Naive thymus-derived CD4-positive, alpha-beta T cell (primary cell): Measurements from ENCODE around the gene KCTD1. TPM values are rescaled to one million over a fixed set of nuclear protein-coding genes. Genes with fewer than 3 reads are reported as not detected.

ENCODE experiments used
- ATAC-seq: fragments of 150-1000 bp; cut with Tn5 transposase; 2 replicates; pipeline ENCODE4 v1.10.0; 2021; ENCODE audit warnings: mild to moderate bottlenecking, moderate library complexity
- CTCF ChIA-PET: fragments of 350-600 bp; sonication (Branson Sonifier 250); formaldehyde crosslinking; loops from one replicate; lab custom pipeline; 2021; ENCODE audit warnings: antibody characterized with exemption; lab: Charles Lee
- POLR2A ChIA-PET: fragments of 350-600 bp; sonication (Branson Sonifier 250); formaldehyde crosslinking; loops from one replicate; lab custom pipeline; 2021; ENCODE audit warnings: antibody characterized with exemption, inconsistent platforms; lab: Charles Lee
- DNase-seq, 9 donors: peaks; one replicate each; pipeline versions ENCODE4 v3.0.0 to v3.0.0-alpha.2; 2020 to 2022; ENCODE audit warnings: mixed read lengths in 1 of 9
- H3K27ac ChIP-seq: one replicate; pipeline ENCODE4 v1.7.0; 2013; ENCODE audit warnings: mild to moderate bottlenecking, low read depth, low read length, moderate library complexity
- H3K27me3 ChIP-seq, 2 donors: one replicate each; pipeline ENCODE4 v1.7.0; 2013; ENCODE audit warnings: low read length in 2 of 2, mild to moderate bottlenecking in 2 of 2, moderate library complexity in 2 of 2; ENCODE audit not compliant: control insufficient read depth in 2 of 2, insufficient read depth in 2 of 2
- H3K36me3 ChIP-seq, 3 experiments: 1 replicate in 2 of 3; 2 replicates in 1 of 3; pipeline ENCODE4 v1.7.0; 2013; ENCODE audit warnings: low read length in 3 of 3, mild to moderate bottlenecking in 3 of 3, moderate library complexity in 1 of 3; ENCODE audit not compliant: insufficient read depth in 3 of 3, control insufficient read depth in 2 of 3
- H3K4me1 ChIP-seq, 2 donors: one replicate each; pipeline ENCODE4 v1.7.0; 2013; ENCODE audit warnings: low read length in 2 of 2, mild to moderate bottlenecking in 2 of 2, moderate library complexity in 1 of 2; ENCODE audit not compliant: control insufficient read depth in 2 of 2, insufficient read depth in 2 of 2
- H3K4me3 ChIP-seq: 2 replicates; pipeline ENCODE4 v1.7.0; 2013; ENCODE audit warnings: mild to moderate bottlenecking, low read length
- H3K9me3 ChIP-seq, 3 experiments: 1 replicate in 2 of 3; 2 replicates in 1 of 3; pipeline ENCODE4 v1.7.0; 2013; ENCODE audit warnings: low read length in 3 of 3; ENCODE audit not compliant: control insufficient read depth in 2 of 3
- H3K27ac Mint-ChIP-seq, 9 donors: one replicate each; pipeline ENCODE4 v1.8.0; 2020 to 2022; ENCODE audit warnings: mixed read lengths in 9 of 9, mild to moderate bottlenecking in 8 of 9, moderate library complexity in 5 of 9, inconsistent platforms in 2 of 9
- H3K27me3 Mint-ChIP-seq, 5 donors: one replicate each; pipeline ENCODE4 v1.8.0; 2021 to 2022; ENCODE audit warnings: mixed read lengths in 5 of 5, mild to moderate bottlenecking in 1 of 5
- H3K36me3 Mint-ChIP-seq, 5 donors: one replicate each; pipeline ENCODE4 v1.8.0; 2020 to 2022; ENCODE audit warnings: mixed read lengths in 5 of 5, mild to moderate bottlenecking in 3 of 5, inconsistent platforms in 1 of 5
- H3K4me1 Mint-ChIP-seq, 7 donors: one replicate each; pipeline ENCODE4 v1.8.0; 2020 to 2022; ENCODE audit warnings: mixed read lengths in 7 of 7, mild to moderate bottlenecking in 3 of 7, inconsistent platforms in 1 of 7
- H3K4me3 Mint-ChIP-seq, 10 donors: one replicate each; pipeline ENCODE4 v1.8.0; 2020 to 2022; ENCODE audit warnings: mild to moderate bottlenecking in 10 of 10, mixed read lengths in 10 of 10, moderate library complexity in 6 of 10, inconsistent platforms in 2 of 10
- H3K9me3 Mint-ChIP-seq, 11 donors: one replicate each; pipeline ENCODE4 v1.8.0; 2020 to 2022; ENCODE audit warnings: mixed read lengths in 11 of 11, mild to moderate bottlenecking in 4 of 11, inconsistent platforms in 1 of 11, moderate library complexity in 1 of 11
- intact Hi-C, 2 donors: fragments of 100-400 bp; cut with micrococcal nuclease; formaldehyde crosslinking; loops; one replicate each; pipeline ENCODE4 v1.15.1; 2023
- polyA plus RNA-seq, 2 donors: library from polyadenylated mRNA; unstranded; fragments of 300-500 nt; fragmentation: Illumina TruSeq; gene quantifications; one replicate each; pipeline ENCODE4 v1.2.3, GENCODE V29; 2021
- total RNA-seq, 6 experiments: library from RNA in 5 of 6; stranded (reverse) in 5 of 6; gene quantifications; 1 replicate in 5 of 6; 2 replicates in 1 of 6; pipeline ENCODE4 v1.2.3 and lab custom pipeline; 2021 to 2026

KCTD1 gene
- total and polyA plus RNA-seq, 7 experiments from 2014 or later, result 0.19 to 4.5 (median 2.4) TPM

DNA sequence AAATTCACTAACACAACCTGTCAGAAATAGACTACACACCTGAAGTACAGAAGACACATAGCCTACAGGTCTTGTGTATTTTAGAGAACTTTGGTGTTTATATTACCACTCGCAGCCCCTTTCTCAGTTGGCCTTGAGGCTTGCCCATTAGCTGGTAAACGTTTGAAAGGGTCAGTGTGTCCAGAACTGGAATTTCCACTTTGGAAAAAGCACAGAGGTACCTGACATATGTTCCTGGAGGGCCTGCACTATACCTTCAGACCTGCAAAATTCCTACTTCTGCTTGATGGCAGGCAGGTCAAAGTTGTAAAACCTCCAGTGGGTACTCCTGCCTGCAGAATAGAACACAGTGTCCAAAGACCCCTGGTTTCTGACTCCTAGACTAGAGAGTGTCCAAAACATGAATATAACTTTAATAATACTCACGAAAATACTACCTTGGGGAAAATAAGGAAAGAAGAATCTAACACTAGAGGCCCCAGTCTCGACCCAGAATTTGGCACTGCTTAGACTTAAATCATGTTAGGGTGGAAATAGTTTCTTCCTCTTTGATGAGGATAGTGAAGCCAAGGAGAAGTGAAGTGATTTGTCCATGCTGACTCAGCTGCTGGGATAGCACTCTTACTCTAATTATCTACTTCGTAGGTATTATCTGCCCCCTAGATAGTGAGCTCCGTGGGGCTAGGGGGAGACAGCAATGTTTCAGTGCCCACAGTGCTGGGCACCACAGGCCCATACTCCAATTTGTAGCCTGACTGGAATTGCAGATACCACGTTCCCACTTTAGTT lies 2.8 kb downstream of the KCTD1 start:
- ATAC-seq (no peak), DNase-seq (no peak)
- Histone ChIP-seq H3K36me3 (no peaks in the 10 kb centered on the region), H3K27me3 (no peaks in the 10 kb centered on the region), H3K4me3 (no peak overlapping the region), H3K27ac (no peak overlapping the region), H3K4me1 (no peaks in the 10 kb centered on the region), H3K9me3 (no peaks in the 10 kb centered on the region)
- intact Hi-C loops, result loop anchor here (5.0 to 10.0 kb wide), 5 partner anchors 112 to 453 kb away; partner anchors contain the start of genes SS18 (in 2 of the 2) and TAF4B (in 1 of the 2)
- CTCF ChIA-PET, result interaction anchor here (0.6 kb wide), 1 partner anchor 696 kb away, joined by 3 read pairs; no protein-coding TSS in a partner anchor
- Mint-ChIP-seq H3K27me3 (peaks cover 0 to 17% (median 6%) of the 10 kb centered on the region in 5 donors), H3K9me3 (peaks cover 0 to 5% (median 0%) of the 10 kb centered on the region in 11 donors), H3K4me1 (peaks cover 18 to 56% (median 38%) of the 10 kb centered on the region in 7 donors), H3K36me3 (peaks cover 0 to 5% (median 0%) of the 10 kb centered on the region in 5 donors), H3K4me3 (peak overlapping the region in 7 of 10 donors; percentile 13 to 92 (median 47)), H3K27ac (no peak overlapping the region)
- POLR2A ChIA-PET, result no interaction called here

GRCh38 chr18:26544451-26544850 lies 3.9 kb downstream of the KCTD1 start:
- peaks cover 13 to 54% (median 41%) of the 10 kb centered on the region in 7 donors for H3K4me1 Mint-ChIP-seq
- no peak overlapping the region for H3K4me3 ChIP-seq
- H3K4me1 ChIP-seq, result no peaks in the 10 kb centered on the region
- H3K4me3 Mint-ChIP-seq, result peak overlapping the region in 7 of 10 donors; percentile 25 to 67 (median 33)
- no peak for DNase-seq
- H3K36me3 Mint-ChIP-seq, result peaks cover 0 to 5% (median 0%) of the 10 kb centered on the region in 5 donors
- intact Hi-C loops, result loop anchor here in 1 of 2 donors (10.0 kb wide), 3 partner anchors 160 to 450 kb away; partner anchors contain the start of genes SS18 and TAF4B
- H3K27ac Mint-ChIP-seq, result no peak overlapping the region
- H3K27me3 Mint-ChIP-seq, result peaks cover 0 to 8% (median 0%) of the 10 kb centered on the region in 5 donors
- POLR2A ChIA-PET, result no interaction called here
- ATAC-seq, result no peak
- no peak overlapping the region for H3K27ac ChIP-seq
- H3K9me3 Mint-ChIP-seq, result peaks cover 0 to 5% (median 0%) of the 10 kb centered on the region in 11 donors
- no peaks in the 10 kb centered on the region for H3K9me3 ChIP-seq
- H3K27me3 ChIP-seq, result no peaks in the 10 kb centered on the region
- CTCF ChIA-PET, result no interaction called here
- no peaks in the 10 kb centered on the region for H3K36me3 ChIP-seq

DNA sequence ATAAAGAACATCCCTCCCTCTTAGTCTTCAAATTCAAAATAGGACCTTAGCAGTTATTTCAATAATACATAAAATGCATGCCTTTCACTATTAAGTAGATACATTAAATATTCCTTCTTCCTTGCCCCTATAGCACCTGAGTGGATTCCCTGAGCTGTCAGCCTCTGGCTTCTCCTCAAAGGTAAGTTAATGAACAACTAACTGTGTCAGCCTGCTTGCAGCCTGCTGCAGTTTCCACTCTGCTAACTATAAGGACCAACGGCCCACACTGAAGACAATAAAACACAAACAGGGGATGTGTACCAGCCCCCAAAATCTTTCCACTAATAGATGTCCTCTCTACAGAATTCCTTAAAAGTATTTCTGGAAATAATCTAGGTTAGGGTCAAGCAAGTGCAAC lies 5.0 kb downstream of the KCTD1 start:
- no peak overlapping the region for H3K4me3 ChIP-seq
- ChIA-PET POLR2A (no interaction called here), CTCF (no interaction called here)
- ATAC-seq, result no peak
- Mint-ChIP-seq H3K4me1 (peaks cover 13 to 54% (median 43%) of the 10 kb centered on the region in 7 donors), H3K27ac (no peak overlapping the region), H3K4me3 (peak overlapping the region in 1 of 10 donors; percentile 24), H3K9me3 (peaks cover 0 to 5% (median 0%) of the 10 kb centered on the region in 11 donors), H3K27me3 (peaks cover 0 to 1% (median 0%) of the 10 kb centered on the region in 5 donors), H3K36me3 (peaks cover 0 to 5% (median 0%) of the 10 kb centered on the region in 5 donors)
- no peaks in the 10 kb centered on the region for H3K4me1 ChIP-seq
- no peak for DNase-seq
- H3K36me3 ChIP-seq, result no peaks in the 10 kb centered on the region
- H3K9me3 ChIP-seq, result no peaks in the 10 kb centered on the region
- no peaks in the 10 kb centered on the region for H3K27me3 ChIP-seq
- no peak overlapping the region for H3K27ac ChIP-seq
- intact Hi-C loops, result loop anchor here in 1 of 2 donors (10.0 kb wide), 3 partner anchors 159 to 449 kb away; partner anchors contain the start of genes SS18 and TAF4B

- peaks cover 4 to 39% (median 25%) of the 10 kb centered on the region in 7 donors for H3K4me1 Mint-ChIP-seq
- peaks cover 0 to 5% (median 0%) of the 10 kb centered on the region in 11 donors for H3K9me3 Mint-ChIP-seq
- ChIA-PET POLR2A (no interaction called here), CTCF (no interaction called here)
- H3K9me3 ChIP-seq, result no peaks in the 10 kb centered on the region
- no peaks in the 10 kb centered on the region for H3K36me3 ChIP-seq
- no peak overlapping the region for H3K27ac Mint-ChIP-seq
- no peak overlapping the region for H3K4me3 Mint-ChIP-seq
- intact Hi-C loops, result loop anchor here in 1 of 2 donors (10.0 kb wide), 3 partner anchors 155 to 445 kb away; partner anchors contain the start of genes SS18 and TAF4B
- no peak for DNase-seq
- no peaks in the 10 kb centered on the region for H3K27me3 Mint-ChIP-seq
- no peaks in the 10 kb centered on the region for H3K27me3 ChIP-seq
- H3K36me3 Mint-ChIP-seq, result no peaks in the 10 kb centered on the region
- ATAC-seq, result no peak
- H3K27ac ChIP-seq, result no peak overlapping the region
- H3K4me3 ChIP-seq, result no peak overlapping the region
- no peaks in the 10 kb centered on the region for H3K4me1 ChIP-seq
These were observed 8.2 kb downstream of the KCTD1 start for GRCh38 chr18:26540043-26540628.

DNA sequence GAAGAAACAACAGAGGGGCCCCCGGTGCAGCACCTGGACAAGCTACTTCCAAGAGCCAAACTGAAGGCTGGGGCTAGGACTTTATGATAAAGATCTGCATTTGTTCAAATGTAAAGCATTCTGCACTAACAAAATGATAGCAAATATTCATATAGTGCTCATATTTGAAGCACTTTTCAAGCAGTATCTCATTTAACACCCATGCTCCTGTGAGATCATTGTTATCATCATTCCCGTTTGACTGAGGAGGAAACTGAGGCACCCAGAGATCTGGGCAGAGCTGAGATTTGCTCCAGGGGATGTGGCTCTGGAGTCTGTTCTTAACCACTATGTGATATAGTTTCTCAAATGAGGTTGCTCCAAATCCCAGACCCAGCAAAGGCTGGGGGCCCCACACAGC lies 9.8 kb downstream of the KCTD1 start:
- ChIA-PET CTCF (no interaction called here), POLR2A (no interaction called here)
- DNase-seq, result no peak
- H3K4me3 ChIP-seq, result no peak overlapping the region
- intact Hi-C loops, result no loop called here
- Mint-ChIP-seq H3K4me1 (peaks cover 0 to 23% (median 11%) of the 10 kb centered on the region in 7 donors), H3K4me3 (no peak overlapping the region), H3K9me3 (peaks cover 0 to 5% (median 0%) of the 10 kb centered on the region in 11 donors), H3K27ac (no peak overlapping the region), H3K36me3 (no peaks in the 10 kb centered on the region), H3K27me3 (no peaks in the 10 kb centered on the region)
- H3K27ac ChIP-seq, result no peak overlapping the region
- no peak for ATAC-seq
- H3K4me1 ChIP-seq, result no peaks in the 10 kb centered on the region
- H3K9me3 ChIP-seq, result no peaks in the 10 kb centered on the region
- no peaks in the 10 kb centered on the region for H3K36me3 ChIP-seq
- H3K27me3 ChIP-seq, result no peaks in the 10 kb centered on the region

DNA sequence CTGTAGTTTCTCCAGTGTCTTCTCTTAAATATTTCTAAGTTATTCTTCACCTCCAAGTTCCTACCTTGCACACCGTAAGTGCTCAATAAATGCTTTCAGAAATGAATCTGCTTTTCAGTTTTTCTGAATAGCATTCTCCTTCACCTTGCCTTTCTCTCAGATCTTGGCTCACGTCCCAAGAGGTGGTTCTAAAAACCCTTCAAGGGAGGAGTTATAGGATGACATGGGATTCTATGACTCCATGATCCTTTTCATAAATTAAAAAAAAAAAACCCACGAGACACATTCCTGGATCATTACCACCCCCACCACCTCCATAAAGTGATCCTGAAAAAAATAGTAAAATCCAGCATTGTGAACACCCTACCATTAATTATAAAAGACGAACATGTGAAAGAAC lies 11.7 kb downstream of the KCTD1 start:
- POLR2A ChIA-PET, result no interaction called here
- H3K27ac ChIP-seq, result no peak overlapping the region
- H3K36me3 Mint-ChIP-seq, result no peaks in the 10 kb centered on the region
- no peak for DNase-seq
- CTCF ChIA-PET, result no interaction called here
- no peaks in the 10 kb centered on the region for H3K27me3 ChIP-seq
- no peak overlapping the region for H3K4me3 Mint-ChIP-seq
- ATAC-seq, result no peak
- no peaks in the 10 kb centered on the region for H3K9me3 Mint-ChIP-seq
- no peaks in the 10 kb centered on the region for H3K36me3 ChIP-seq
- intact Hi-C loops, result no loop called here
- no peaks in the 10 kb centered on the region for H3K9me3 ChIP-seq
- no peaks in the 10 kb centered on the region for H3K4me1 ChIP-seq
- peaks cover 0 to 18% (median 7%) of the 10 kb centered on the region in 7 donors for H3K4me1 Mint-ChIP-seq
- no peak overlapping the region for H3K4me3 ChIP-seq
- no peak overlapping the region for H3K27ac Mint-ChIP-seq
- no peaks in the 10 kb centered on the region for H3K27me3 Mint-ChIP-seq
